NCI-H1436 (cell line): ENCODE measurements around the gene SIM2.

Experiments used
- DNase-seq: peaks from one replicate; lab custom pipeline; 2025; lab: John Stamatoyannopoulos, UW

SIM2 gene

GRCh38 chr21:36710729-36711048 is 11.8 kb downstream of the SIM2 start:
- no peak for DNase-seq

GRCh38 chr21:36713746-36714145 is 14.8 kb downstream of the SIM2 start:
- no peak for DNase-seq

GRCh38 chr21:36716387-36716786 is 17.5 kb downstream of the SIM2 start:
- no peak for DNase-seq

GRCh38 chr21:36716836-36717235 is 17.9 kb downstream of the SIM2 start:
- no peak for DNase-seq

GRCh38 chr21:36717976-36718375 is 19.1 kb downstream of the SIM2 start:
- DNase-seq, result no peak

GRCh38 chr21:36718951-36719501 is 20.1 kb downstream of the SIM2 start:
- no peak for DNase-seq

- no peak for DNase-seq
These were observed 20.7 kb downstream of the SIM2 start for GRCh38 chr21:36719614-36720013.

- no peak for DNase-seq
These were observed 22.9 kb downstream of the SIM2 start for GRCh38 chr21:36721817-36722216.

- DNase-seq, result no peak
These were observed 23.8 kb downstream of the SIM2 start for GRCh38 chr21:36722370-36723368.

- no peak for DNase-seq
These were observed 24.5 kb downstream of the SIM2 start for GRCh38 chr21:36723371-36723881.

- DNase-seq, result no peak
These were observed 25.7 kb downstream of the SIM2 start for GRCh38 chr21:36724660-36725059.

GRCh38 chr21:36725793-36726386 is 27.0 kb downstream of the SIM2 start:
- no peak for DNase-seq

GRCh38 chr21:36727866-36728265 is 29.0 kb downstream of the SIM2 start:
- DNase-seq, result no peak

- no peak for DNase-seq
These were observed 29.6 kb downstream of the SIM2 start for GRCh38 chr21:36728371-36729111.

GRCh38 chr21:36729310-36729970 is 30.5 kb downstream of the SIM2 start:
- DNase-seq, result no peak

GRCh38 chr21:36730291-36731281 is 31.7 kb downstream of the SIM2 start:
- DNase-seq, result no peak

GRCh38 chr21:36732217-36732616 is 33.3 kb downstream of the SIM2 start:
- DNase-seq, result no peak

GRCh38 chr21:36732761-36733160 is 33.8 kb downstream of the SIM2 start:
- DNase-seq, result no peak

GRCh38 chr21:36733857-36734256 is 34.9 kb downstream of the SIM2 start:
- DNase-seq, result no peak
